Measurements from ENCODE around the gene B3GNT2.

GRCh38 chr2:62222674-62223073 is 26.8 kb downstream of the B3GNT2 start:
- no peak for TF ChIP-seq CTCF (IDR thresholded peaks at IDR 0.05; ENCODE audit: poor library complexity, severe bottlenecking)
- TF ChIP-seq EZH2 (IDR thresholded peaks at IDR 0.05; ENCODE audit: borderline replicate concordance, insufficient read depth, low read length, poor library complexity, severe bottlenecking), result no peak
- TF ChIP-seq RAD21 (conservative IDR thresholded peaks at IDR 0.05), result no peak
- no peak for TF ChIP-seq EP300 (conservative IDR thresholded peaks at IDR 0.05; ENCODE audit: poor library complexity, severe bottlenecking)
- no peak for TF ChIP-seq TAF1 (IDR thresholded peaks at IDR 0.05; ENCODE audit: low read depth)

All from neural cell (in vitro differentiated cells).